Left colon (tissue), 2 donors: ENCODE data around the gene C1orf21. TPM values are rescaled to one million over a fixed set of nuclear protein-coding genes. Genes with fewer than 3 reads are reported as not detected.

Source experiments
- ATAC-seq: fragments of 200-7000 bp; cut with Tn5 transposase; one replicate; pipeline ENCODE4 v1.9.1; 2020; ENCODE audit warnings: mild to moderate bottlenecking, moderate library complexity
- DNase-seq, 2 donors: peaks; one replicate each; pipeline ENCODE4 v3.0.0-alpha.2; 2020
- intact Hi-C, 2 donors: fragments of 100-400 bp; cut with DNase I in 1 of 2; cut with micrococcal nuclease in 1 of 2; formaldehyde crosslinking; loops; one replicate each; pipeline versions ENCODE4 v1.11.2 to v1.14.0; 2022; cut with DNase I, micrococcal nuclease
- total RNA-seq, 2 donors: library from RNA; stranded (reverse); fragmentation: NEBNext Ultra II Directional; extraction: Animal tissue kit (Norgen Biotek cat#: 25700); gene quantifications; one replicate each; pipeline ENCODE4 v1.2.1, GENCODE V29; 2021
- donor health status: DM: no; HTN: no; CAD: no.
- donor health status: DM: yes; HTN: yes; CAD: no.

The C1orf21 gene
- total RNA-seq, 2 donors from 2014 or later: 105 to 106 TPM

DNA sequence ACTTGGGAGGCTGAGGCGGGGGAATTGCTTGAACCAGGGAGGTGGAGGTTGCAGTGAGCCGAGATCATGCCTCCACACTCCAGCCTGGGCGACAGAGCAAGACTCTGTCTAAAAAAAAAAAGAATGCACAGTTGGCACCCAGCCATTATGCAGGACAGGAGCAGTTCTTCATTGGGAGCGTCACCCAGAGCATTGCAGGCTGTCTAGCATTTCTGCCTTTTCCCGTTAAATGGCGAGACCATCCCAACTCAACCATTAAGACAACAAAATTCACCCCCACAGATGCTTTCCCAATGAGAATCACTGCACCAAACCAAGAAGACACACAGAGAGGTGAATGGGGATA lies 262.0 kb downstream of the C1orf21 start:
- ATAC-seq (no peak), DNase-seq (no peak)
- intact Hi-C loops: no loop called here

- DNase-seq (no peak), ATAC-seq (no peak)
- intact Hi-C loops: no loop called here
These were observed 262.6 kb downstream of the C1orf21 start for GRCh38 chr1:184649451-184649888.

- intact Hi-C loops: no loop called here
- peak; percentile 36 for ATAC-seq
These were observed 263.5 kb downstream of the C1orf21 start for GRCh38 chr1:184650177-184650866.

DNA sequence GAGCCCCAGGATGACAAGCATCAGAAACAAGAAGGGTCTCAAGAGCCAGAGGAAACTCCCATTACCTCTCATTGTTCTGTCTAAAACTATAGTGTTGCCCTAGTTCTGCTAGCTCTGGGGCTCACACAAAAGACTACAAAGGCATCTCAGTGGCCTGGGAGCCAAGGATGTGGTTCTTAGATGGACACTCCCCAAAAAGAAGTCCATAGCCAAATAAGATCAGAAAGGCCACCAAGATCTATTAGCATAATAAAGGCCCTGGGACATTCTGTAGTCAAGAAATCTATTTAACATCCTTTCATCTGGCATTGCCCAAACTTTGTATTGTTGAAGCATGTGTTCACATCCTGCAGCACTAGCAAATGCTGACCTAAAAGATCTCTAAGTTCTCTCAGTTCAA lies 268.4 kb downstream of the C1orf21 start:
- intact Hi-C loops: no loop called here
- DNase-seq (no peak), ATAC-seq (no peak)

More at GRCh38 chr1:184650177-184650866, 263.5 kb downstream of the C1orf21 start:
- no peak for DNase-seq

DNA sequence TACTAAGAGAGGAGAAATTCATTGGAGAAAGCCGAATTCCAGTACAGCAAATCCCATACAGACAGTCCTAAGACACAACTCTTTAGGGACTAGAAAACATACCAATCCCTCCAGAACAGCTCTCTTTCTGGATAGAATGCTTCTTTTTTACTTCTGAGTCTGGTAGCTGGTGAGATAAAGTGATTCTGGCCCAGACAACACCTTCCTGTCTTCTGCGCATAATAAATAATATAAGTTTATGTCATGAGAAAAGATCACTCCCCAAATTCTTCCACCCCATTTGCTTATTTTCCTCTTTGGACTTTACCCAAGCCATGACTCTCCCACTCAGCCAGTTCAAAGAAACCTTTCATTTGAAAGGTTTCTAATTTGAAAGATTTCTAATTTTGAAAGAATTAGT lies 269.4 kb downstream of the C1orf21 start:
- ATAC-seq (no peak), DNase-seq (no peak)
- intact Hi-C loops: no loop called here

- ATAC-seq: no peak
- no peak for DNase-seq
- intact Hi-C loops: no loop called here
These were observed 271.2 kb downstream of the C1orf21 start for GRCh38 chr1:184658055-184658454.

- intact Hi-C loops: no loop called here
- ATAC-seq: no peak
- DNase-seq: no peak
These were observed 273.8 kb downstream of the C1orf21 start for GRCh38 chr1:184660462-184661191.

DNA sequence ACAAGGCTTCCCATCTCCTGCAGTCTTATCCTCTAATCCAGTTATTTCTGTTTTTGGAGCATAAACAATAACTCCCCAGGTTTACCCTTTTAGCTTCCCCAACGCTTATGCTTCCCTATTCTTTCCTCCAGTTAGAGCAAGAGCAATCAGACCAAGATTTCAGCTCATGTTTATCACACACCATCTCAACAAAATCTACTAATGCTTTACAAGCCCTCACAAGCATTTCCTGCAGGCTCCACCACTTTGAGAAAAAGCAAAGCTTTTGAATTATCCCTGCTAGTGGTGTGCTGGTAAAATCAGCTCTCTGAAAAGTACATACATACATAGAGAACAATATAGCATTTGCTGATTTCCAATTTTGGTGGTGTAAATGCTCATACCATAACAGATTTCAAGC lies 275.0 kb downstream of the C1orf21 start:
- ATAC-seq (no peak), DNase-seq (no peak)
- intact Hi-C loops: no loop called here

GRCh38 chr1:184664042-184664660 lies 277.3 kb downstream of the C1orf21 start:
- intact Hi-C loops: no loop called here

DNA sequence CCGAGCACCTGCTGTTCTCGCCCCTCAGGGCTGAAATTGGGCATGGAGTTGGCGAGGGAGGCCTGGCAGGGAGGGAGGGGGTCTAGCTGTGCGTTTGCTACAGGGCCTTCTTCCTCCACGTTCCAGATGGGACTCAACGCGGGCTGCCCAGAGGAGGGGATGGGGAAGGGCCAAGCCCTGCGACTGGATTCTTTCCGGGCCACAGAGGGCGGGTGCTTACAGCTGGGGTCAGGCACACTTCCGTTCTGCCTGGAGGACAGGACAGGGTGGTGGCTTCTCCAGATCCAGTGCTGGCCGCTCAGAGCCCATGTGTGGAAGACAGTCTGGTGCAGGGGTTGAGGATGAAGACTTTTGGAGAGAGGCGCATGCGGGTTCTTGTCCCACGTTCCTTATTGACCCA lies 277.8 kb downstream of the C1orf21 start:
- DNase-seq (no peak), ATAC-seq (no peak)
- intact Hi-C loops: no loop called here

More at GRCh38 chr1:184664042-184664660, 277.3 kb downstream of the C1orf21 start:
- ATAC-seq: peak; percentile 95
- DNase-seq: peak; percentile 64 to 81

- ATAC-seq: no peak
- no peak for DNase-seq
- intact Hi-C loops: no loop called here
These were observed 278.5 kb downstream of the C1orf21 start for GRCh38 chr1:184665360-184665759.

DNA sequence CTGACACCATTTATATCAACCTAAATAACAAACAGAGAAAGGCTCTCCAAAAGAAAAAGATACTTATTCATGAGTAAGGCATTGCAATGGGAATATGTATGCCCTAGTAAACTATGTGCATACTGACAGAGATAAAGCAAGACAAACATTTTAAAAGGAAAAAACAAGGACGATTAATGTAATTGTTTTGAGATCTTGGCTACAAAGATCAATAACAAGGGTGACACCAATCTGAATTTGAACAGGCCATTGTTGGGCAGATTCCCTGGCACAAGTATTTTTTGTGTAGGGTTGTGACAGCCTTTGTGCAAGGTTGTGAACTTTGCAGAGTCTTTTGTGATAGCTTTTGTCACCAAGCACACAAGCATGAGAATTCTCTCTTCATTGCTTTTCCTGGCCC lies 282.6 kb downstream of the C1orf21 start:
- ATAC-seq (no peak), DNase-seq (no peak)
- intact Hi-C loops: no loop called here

- intact Hi-C loops: no loop called here
- DNase-seq (no peak), ATAC-seq (no peak)
These were observed 285.3 kb downstream of the C1orf21 start for GRCh38 chr1:184672013-184672726.

DNA sequence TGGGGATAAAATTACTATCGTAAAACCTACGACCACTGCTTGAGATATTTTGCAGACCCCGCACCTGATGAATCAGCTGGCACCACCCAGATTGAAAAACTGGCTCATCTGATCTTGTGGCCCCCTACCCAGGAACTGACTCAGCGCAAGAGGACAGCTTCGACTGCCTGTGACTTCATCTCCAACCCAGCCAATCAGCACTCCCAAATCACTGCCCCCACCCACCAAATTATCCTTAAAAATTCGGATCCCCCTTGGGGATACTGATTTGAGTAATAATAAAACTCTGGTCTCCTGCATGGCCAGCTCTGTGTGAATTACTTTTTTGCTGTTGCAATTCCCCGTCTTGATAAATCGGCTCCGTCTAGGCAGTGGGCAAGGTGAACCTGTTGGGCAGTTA lies 286.5 kb downstream of the C1orf21 start:
- ATAC-seq (no peak), DNase-seq (no peak)
- intact Hi-C loops: no loop called here

- DNase-seq: no peak
- no peak for ATAC-seq
- intact Hi-C loops: no loop called here
These were observed 290.5 kb downstream of the C1orf21 start for GRCh38 chr1:184677344-184677743.
